Transverse colon (tissue), 4 donors: Measurements from ENCODE around the gene JDP2. TPM values are rescaled to one million over a fixed set of nuclear protein-coding genes. Genes with fewer than 3 reads are reported as not detected.

Source experiments
- DNase-seq: peaks from one replicate; pipeline ENCODE4 v3.0.0-alpha.2; 2019
- H3K27ac ChIP-seq, 4 donors: fragments of 200-600 bp; sonication (generic); 2 replicates each; pipeline ENCODE4 v1.5.1; 2016 to 2018; ENCODE audit warnings: inconsistent platforms in 4 of 4
- H3K27me3 ChIP-seq: fragments of 200-600 bp; sonication (generic); 2 replicates; pipeline ENCODE4 v1.5.1; 2017; ENCODE audit warnings: inconsistent platforms
- H3K36me3 ChIP-seq, 4 donors: fragments of 200-600 bp; sonication (generic); 2 replicates each; pipeline ENCODE4 v1.5.1; 2017 to 2019; ENCODE audit warnings: inconsistent platforms in 4 of 4
- H3K4me1 ChIP-seq, 4 donors: fragments of 200-600 bp; sonication (generic); 2 replicates each; pipeline ENCODE4 v1.5.1; 2017 to 2020; ENCODE audit warnings: inconsistent platforms in 4 of 4
- H3K4me3 ChIP-seq, 4 donors: fragments of 200-600 bp; sonication (generic); 1 replicate in 1 of 4; 2 replicates in 3 of 4; pipeline versions ENCODE4 v1.5.1 to v1.6.1; 2017 to 2019; ENCODE audit warnings: inconsistent platforms in 4 of 4
- H3K9me3 ChIP-seq, 2 donors: fragments of 200-600 bp; sonication (generic); 2 replicates each; pipeline ENCODE4 v1.5.1; 2017 to 2019; ENCODE audit warnings: inconsistent platforms in 2 of 2
- EP300 ChIP-seq: sonication (generic); formaldehyde crosslinking; IDR thresholded peaks from one replicate; pipeline ENCODE4 v1.6.1; 2017; ENCODE audit warnings: antibody characterized with exemption, low read depth
- POLR2A ChIP-seq: fragments of 450-650 bp; IDR thresholded peaks from one replicate; pipeline ENCODE4 v1.6.1; 2016; ENCODE audit warnings: antibody characterized with exemption, mild to moderate bottlenecking, moderate library complexity
- POLR2AphosphoS5 ChIP-seq, 3 donors: sonication (generic); formaldehyde crosslinking; IDR thresholded peaks; one replicate each; pipeline ENCODE4 v1.6.1; 2016; ENCODE audit warnings: antibody characterized with exemption in 3 of 3
- WGBS, 2 donors: methylation state at CpG; one replicate each; pipeline ENCODE4 v1.1.5; 2018; ENCODE audit warnings: low coverage in 1 of 2; 5-methylcytosine and 5-hydroxymethylcytosine counted together
- in situ Hi-C, 4 donors: fragments of 200-750 bp; cut with MboI; loops; one replicate each; pipeline versions ENCODE4 v1.15.0 to v1.15.1; 2017; ENCODE audit warnings: low sequenced_read_pairs in 3 of 4, low pct_ligation_motif_present in 1 of 4, low pct_unique_long_range_greater_than_20kb in 1 of 4
- intact Hi-C: fragments of 100-400 bp; cut with DNase I; formaldehyde crosslinking; loops from one replicate; pipeline ENCODE4 v1.15.1; 2023; ENCODE audit warnings: low total_unique reads
- total RNA-seq, 4 donors: library from RNA; depleted of rRNA; stranded (reverse); fragments of >200 nt; gene quantifications; one replicate each; pipeline ENCODE4 v1.1.0, GENCODE V29; 2016
- TF ChIP-seq, protein P1 (sequence below), 5 experiments: fragments of 200-600 bp in 3 of 5; fragments of 450-650 bp in 2 of 5; sonication (generic) in 3 of 5; IDR thresholded peaks; 1 replicate in 2 of 5; 2 replicates in 3 of 5; pipeline ENCODE4 v1.5.1; 2016 to 2017; ENCODE audit warnings: antibody characterized with exemption in 5 of 5, inconsistent platforms in 3 of 5, mild to moderate bottlenecking in 2 of 5, moderate library complexity in 1 of 5

Gene JDP2
- total RNA-seq, 4 donors from 2014 or later, result 49.2 to 108 (median 57.8) TPM

- no peaks in the 10 kb centered on the region for H3K9me3 ChIP-seq
- H3K27ac ChIP-seq, result no peak overlapping the region
- intact Hi-C loops (no loop called here), in situ Hi-C loops (loop anchor here in 3 of 4 donors (25.0 kb wide), 2 partner anchors 362 to 387 kb away; partner anchors contain the start of gene NEK9 (in 2 of the 3))
- no peaks in the 10 kb centered on the region for H3K27me3 ChIP-seq
- no peaks in the 10 kb centered on the region for H3K36me3 ChIP-seq
- no peaks in the 10 kb centered on the region for H3K4me1 ChIP-seq
- no peak overlapping the region for H3K4me3 ChIP-seq
- 82 to 90% methylated on average over 7 to 16 of the region's 16 CpGs for WGBS, 2 donors
- no peak for TF ChIP-seq POLR2A
- TF ChIP-seq, protein P1, sequence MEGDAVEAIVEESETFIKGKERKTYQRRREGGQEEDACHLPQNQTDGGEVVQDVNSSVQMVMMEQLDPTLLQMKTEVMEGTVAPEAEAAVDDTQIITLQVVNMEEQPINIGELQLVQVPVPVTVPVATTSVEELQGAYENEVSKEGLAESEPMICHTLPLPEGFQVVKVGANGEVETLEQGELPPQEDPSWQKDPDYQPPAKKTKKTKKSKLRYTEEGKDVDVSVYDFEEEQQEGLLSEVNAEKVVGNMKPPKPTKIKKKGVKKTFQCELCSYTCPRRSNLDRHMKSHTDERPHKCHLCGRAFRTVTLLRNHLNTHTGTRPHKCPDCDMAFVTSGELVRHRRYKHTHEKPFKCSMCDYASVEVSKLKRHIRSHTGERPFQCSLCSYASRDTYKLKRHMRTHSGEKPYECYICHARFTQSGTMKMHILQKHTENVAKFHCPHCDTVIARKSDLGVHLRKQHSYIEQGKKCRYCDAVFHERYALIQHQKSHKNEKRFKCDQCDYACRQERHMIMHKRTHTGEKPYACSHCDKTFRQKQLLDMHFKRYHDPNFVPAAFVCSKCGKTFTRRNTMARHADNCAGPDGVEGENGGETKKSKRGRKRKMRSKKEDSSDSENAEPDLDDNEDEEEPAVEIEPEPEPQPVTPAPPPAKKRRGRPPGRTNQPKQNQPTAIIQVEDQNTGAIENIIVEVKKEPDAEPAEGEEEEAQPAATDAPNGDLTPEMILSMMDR (IDR thresholded peaks at IDR 0.05), result no peak
- no peak for TF ChIP-seq POLR2AphosphoS5 (IDR thresholded peaks at IDR 0.05)
- TF ChIP-seq EP300, result no peak
- DNase-seq, result no peak
Observed at GRCh38 chr14:75499084-75499875, 71.5 kb downstream of the JDP2 start.

GRCh38 chr14:75501080-75501479, 73.3 kb downstream of the JDP2 start:
- intact Hi-C loops, result no loop called here
- no peak overlapping the region for H3K4me3 ChIP-seq
- TF ChIP-seq EP300 (no peak), POLR2AphosphoS5 (IDR thresholded peaks at IDR 0.05) (no peak)
- H3K36me3 ChIP-seq, result no peaks in the 10 kb centered on the region
- no peaks in the 10 kb centered on the region for H3K27me3 ChIP-seq
- DNase-seq, result no peak
- WGBS, 2 donors, result 91 to 100% methylated on average over 3 of the region's 3 CpGs
- no peak overlapping the region for H3K27ac ChIP-seq
- in situ Hi-C loops, result no loop called here
- no peaks in the 10 kb centered on the region for H3K9me3 ChIP-seq
- no peaks in the 10 kb centered on the region for H3K4me1 ChIP-seq

- TF ChIP-seq POLR2A, result no peak
- TF ChIP-seq POLR2AphosphoS5 (IDR thresholded peaks at IDR 0.05), result no peak
- no peak for TF ChIP-seq EP300
- TF ChIP-seq, protein P1 (IDR thresholded peaks at IDR 0.05), result no peak
- intact Hi-C loops (no loop called here), in situ Hi-C loops (no loop called here)
- Histone ChIP-seq H3K4me1 (no peaks in the 10 kb centered on the region), H3K27ac (no peak overlapping the region), H3K9me3 (peaks cover 0 to 5% of the 10 kb centered on the region in 2 donors), H3K4me3 (no peak overlapping the region), H3K36me3 (no peaks in the 10 kb centered on the region), H3K27me3 (no peaks in the 10 kb centered on the region)
- WGBS, 2 donors, result 97 to 100% methylated on average over 1 of the region's 1 CpG
- DNase-seq, result no peak
Observed at GRCh38 chr14:75504411-75504810, 76.6 kb downstream of the JDP2 start.

DNA sequence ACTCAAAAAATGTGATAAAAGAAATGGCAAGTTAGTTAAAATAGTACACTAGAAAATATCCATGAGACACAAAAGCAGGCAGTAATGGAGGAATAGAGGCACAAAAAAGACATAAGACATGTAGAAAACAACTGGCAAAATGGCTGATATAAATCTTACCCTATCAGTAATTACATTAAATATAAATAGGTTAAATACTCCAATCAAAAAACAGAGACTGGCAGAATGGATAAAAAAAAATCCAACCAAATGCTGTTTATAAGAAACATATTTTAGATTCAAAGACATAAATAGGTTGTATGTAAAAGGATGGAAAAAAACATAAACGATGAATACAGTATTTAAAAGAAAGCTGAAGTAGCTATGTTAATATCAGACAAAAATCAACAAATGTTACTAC, 79.1 kb downstream of the JDP2 start:
- Histone ChIP-seq H3K9me3 (peaks cover 4 to 13% of the 10 kb centered on the region in 2 donors), H3K4me3 (no peak overlapping the region), H3K27ac (no peak overlapping the region), H3K27me3 (no peaks in the 10 kb centered on the region), H3K4me1 (no peaks in the 10 kb centered on the region), H3K36me3 (no peaks in the 10 kb centered on the region)
- in situ Hi-C loops (no loop called here), intact Hi-C loops (no loop called here)
- 97 to 100% methylated on average over 1 of the region's 1 CpG for WGBS, 2 donors
- TF ChIP-seq EP300, result no peak
- DNase-seq, result no peak

DNA sequence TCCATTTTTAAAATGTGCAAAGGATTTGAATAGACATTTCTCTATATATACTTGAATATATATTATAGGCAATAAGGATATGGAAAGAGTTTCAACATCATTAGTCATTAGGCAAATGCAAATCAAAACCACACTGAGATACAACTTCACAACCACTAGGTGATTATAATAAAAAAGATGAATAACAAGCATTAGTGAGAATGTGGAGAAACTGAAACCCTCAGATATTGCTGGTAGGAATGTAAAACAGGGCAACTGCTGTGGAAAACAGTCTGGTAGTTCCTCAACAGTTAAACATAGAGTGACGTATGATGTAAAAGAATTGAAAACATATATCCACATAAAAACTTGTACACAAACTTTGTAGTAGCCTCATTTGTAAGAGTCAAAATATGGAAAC, 82.7 kb downstream of the JDP2 start:
- WGBS, 2 donors, result 80 to 84% methylated on average over 1 of the region's 1 CpG

More for the DNA sequence above, 82.7 kb downstream of the JDP2 start:
- in situ Hi-C loops, result no loop called here
- intact Hi-C loops, result no loop called here
- no peak overlapping the region for H3K4me3 ChIP-seq
- peaks cover 4 to 13% of the 10 kb centered on the region in 2 donors for H3K9me3 ChIP-seq
- DNase-seq, result no peak
- H3K27ac ChIP-seq, result no peak overlapping the region
- no peaks in the 10 kb centered on the region for H3K36me3 ChIP-seq
- H3K4me1 ChIP-seq, result peaks cover 0 to 7% (median 3%) of the 10 kb centered on the region in 4 donors
- TF ChIP-seq POLR2AphosphoS5 (IDR thresholded peaks at IDR 0.05) (no peak), POLR2A (no peak), EP300 (no peak)
- TF ChIP-seq, protein P1 (IDR thresholded peaks at IDR 0.05), result no peak
- H3K27me3 ChIP-seq, result no peaks in the 10 kb centered on the region
